Measurements from ENCODE around the gene CHKA.

The CHKA gene

DNA sequence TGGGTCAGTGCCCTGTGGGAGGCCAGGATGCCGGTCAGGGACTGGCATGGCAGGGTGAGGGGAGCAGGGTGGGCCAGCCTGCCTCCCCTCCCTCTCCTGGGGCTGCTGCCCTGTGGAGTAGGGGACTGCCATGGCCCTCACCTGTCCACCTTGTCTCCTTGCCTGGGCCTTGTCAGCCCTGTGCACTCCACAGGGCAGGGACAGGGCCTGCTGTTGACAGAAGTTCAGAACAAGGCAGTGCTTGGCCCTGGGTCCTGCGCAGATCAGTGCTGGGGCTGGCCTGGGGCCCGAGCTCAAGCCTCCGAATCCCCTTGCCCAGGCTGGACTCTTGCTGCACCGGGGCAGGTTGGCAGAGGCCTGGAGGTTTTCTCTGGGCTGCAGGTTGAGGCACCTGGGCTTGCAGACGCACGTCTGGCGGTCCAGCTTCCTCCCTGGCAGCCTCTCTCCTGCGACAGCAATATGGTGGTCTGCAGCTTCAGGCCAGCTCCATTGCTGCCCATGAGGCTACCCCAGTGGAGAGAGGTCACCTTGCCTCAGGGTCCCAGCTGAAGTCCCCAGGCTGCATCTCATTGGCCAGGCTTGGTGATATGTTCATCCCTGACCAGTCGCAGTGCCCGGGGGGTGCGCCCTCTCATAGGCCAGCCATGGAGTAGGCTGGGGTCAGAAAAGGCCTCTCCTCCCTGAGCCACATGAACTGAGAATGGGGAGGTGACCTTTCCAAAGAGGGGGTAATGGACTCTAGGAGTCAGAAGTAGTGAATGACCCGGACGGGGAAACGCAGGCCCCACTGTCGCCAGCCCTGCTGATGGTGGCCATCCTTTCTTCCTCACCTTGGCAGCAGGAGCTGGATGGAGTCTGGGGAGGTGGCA is 21.5 kb upstream of the CHKA start:
- no peak for DNase-seq (ENCODE audit: low spot score)

DNA sequence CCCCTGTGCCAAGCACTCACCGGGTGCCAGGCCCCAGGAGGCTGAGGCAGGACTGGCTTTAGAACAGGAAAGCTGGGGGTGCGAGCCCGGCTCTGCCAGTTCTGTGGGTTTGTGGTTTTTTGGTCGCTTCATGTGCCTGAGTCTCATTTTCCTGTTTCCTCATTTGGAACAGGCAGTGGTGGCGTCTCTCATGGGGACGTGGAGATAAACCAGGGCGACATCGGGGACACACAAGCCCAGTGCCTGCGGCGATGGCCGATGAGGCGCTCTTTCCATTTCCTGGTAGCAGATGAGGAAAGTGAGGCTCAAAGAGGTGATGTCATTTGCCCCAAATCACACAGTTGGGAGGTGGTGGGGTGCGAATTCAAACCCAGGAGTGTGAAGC is 20.8 kb upstream of the CHKA start:
- DNase-seq (ENCODE audit: low spot score) = no peak

DNA sequence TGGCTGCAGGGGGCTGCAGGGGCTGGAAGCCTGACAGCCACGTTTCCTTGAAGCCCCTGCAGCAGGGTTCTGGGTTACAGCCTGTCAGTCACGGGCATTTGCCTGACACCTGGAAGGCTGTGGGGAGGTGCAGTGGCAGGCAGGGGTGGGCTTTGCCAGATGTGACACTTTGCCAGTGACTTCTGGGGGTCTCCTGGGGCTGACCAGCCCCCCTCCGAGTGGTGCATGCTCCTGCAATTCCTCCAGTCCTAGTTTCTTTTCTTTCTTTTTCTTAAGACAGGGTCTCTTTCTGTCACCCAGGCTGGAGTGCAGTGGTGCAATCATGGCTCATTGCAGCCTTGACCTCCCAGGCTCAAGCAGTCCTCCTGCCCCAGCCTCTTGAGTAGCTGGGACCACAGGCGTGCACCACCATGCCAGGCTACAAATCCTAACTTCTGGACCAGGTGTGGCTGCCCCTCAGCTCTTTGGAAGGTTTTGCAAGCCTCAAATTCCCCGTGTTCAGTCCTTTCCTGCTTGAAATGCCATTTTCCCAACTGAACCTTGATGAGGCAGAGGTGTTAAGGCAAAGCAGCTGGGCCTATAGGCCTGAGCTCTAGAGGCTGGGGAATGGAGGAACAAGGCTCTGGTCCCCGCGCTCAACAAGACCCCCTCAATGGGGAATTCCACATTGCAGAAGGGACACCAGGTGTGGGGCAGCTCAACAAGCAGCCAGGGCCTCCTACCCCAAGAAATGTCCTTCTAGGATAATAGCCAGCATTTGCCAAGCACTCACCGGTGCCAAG is 20.2 kb upstream of the CHKA start:
- DNase-seq (ENCODE audit: low spot score) = no peak

DNA sequence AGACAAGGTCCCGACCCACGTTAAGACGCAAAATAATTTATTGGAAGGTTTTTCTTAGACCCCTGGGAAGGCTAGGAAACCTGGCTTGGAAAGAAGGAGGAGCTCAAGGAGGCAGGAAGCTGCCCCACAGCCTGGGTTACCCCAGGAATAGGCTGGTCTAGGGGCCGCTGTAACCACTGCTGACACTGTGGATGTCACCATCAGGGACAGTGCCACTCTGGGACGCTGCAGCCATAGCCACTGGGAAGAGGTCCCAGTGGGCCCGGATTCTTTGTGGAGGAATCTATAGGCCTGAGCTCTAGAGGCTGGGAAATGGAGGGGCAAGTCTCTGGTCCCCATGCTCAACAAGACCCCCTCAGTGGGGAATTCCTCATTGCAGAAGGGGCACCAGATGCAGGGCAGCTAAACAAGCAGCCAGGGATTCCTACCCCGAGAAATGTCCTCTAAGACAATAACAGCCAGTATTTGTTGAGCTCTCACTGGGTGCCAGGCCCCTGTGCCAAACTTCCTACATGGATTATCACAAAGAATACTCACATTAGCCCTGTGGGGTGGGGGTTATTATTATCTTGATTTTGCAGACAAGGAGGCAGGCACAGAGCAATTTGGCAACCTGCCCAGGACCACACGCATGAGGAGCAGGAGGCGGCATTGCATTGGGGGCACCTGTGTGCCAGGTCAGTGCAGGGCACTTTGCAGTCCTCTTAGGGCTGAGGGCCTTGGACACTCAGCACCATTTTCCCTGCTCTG is 19.5 kb upstream of the CHKA start:
- DNase-seq (ENCODE audit: low spot score) = no peak

DNA sequence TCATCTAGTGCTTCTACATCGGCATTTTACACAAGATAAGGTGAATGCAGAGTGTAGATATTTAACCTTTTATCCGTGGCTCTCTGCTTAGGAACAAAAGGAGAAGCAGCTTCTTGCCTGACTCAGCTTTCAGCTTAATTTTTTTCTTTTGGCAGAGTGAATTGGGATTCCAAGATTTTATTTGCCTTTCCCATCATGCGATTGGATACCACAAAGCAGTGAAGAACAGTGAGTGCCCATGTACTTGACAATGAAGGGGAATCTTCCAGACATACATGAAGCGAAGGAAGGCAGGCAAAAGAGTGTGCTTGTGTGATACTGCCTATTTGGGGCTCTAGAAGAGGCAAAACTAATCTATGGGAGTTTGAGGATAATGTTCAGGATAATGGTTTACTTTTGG is 17.0 kb upstream of the CHKA start:
- DNase-seq (ENCODE audit: low spot score) = no peak

DNA sequence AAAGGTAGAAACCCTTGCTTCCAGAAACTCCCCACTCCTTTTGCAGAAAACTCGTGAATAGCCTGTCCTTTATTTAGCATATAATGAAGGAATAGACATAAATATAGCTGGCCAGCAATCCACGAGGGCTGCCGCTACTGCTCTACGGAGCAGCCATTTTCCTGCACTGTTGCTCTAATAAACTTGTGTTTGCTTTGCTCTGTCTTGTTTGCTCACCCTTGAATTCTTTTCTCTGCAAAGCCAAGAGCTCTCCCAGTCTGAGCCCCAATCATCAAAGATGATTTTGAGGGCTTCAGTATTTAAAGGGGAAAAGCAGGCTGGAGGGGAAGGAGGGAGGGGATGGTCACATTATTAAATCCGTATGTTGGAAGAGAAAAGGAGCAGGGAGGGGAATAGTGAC is 16.6 kb upstream of the CHKA start:
- no peak for DNase-seq (ENCODE audit: low spot score)

DNA sequence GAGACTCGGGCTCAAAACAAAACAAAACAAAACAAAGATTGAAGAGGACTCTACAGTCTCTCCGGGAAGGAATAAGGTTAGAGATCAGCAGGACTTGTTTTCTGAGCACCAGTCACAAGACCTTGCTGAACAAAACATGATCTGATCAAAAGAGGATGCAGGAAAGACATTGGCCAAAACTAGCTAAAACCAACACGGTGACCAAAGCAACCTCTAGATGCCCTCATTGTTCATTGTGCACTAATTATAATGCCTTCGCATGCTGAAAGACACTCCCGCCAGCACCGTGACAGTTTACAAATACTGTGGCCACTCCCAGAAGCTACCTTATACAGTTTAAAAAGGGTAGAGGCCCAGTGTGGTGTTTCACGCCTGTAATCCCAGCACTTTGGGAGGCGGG is 15.7 kb upstream of the CHKA start:
- DNase-seq (ENCODE audit: low spot score) = no peak

DNA sequence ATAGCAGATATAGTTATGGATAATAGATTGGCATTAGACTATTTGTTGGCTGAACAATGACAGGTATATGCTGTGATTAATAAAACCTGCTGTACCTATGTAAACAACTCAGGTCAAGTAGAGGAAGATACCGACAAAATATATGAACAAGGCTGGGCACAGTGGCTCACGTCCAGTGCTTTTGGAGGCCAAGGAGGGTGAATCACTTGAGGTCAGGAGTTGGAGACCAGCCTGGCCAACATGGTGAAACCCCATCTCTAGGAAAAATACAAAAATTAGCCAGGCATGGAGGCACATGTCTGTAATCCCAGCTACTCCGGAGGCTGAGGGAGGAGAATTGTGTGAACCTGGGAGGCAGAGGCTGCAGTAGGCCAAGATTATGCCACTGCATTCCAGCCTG is 14.0 kb upstream of the CHKA start:
- DNase-seq (ENCODE audit: low spot score) = no peak

DNA sequence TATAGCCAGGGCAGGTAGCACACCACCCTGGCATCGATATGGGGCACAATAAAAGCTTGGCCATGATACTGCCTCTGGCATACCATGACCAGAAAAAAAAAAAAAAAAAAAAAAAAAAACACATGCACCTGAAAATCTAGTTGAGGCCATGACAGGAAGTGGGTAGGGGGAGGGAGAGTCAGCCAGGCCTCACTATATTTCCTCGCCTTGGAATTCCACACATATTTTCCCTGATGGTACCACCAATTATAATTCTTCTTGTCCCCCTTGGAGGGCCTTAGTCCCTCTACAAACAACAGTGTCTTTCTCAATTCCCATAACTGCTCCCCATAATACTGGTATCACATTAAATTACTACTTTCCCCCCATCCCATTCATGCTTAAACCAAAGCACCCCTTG is 12.6 kb upstream of the CHKA start:
- no peak for DNase-seq (ENCODE audit: low spot score)

DNA sequence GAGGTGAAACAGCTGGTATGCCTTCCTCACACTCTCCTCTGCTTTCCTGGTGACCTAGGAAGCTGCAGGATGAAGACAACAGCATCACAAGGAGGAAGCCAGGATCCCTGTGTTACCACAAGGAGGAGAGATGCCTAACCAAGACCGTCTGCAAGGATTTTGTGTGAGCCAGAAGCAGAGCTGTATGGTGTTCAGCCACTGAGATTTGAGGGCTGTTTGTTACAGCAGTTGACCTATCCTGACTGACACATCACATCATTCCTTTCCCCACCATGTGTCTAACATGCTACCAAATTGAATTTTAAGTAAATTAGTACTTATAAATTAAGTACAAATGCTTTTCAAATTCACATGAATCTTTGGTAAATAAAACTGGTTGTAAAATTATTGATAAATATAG is 8.9 kb upstream of the CHKA start:
- DNase-seq (ENCODE audit: low spot score) = no peak

DNA sequence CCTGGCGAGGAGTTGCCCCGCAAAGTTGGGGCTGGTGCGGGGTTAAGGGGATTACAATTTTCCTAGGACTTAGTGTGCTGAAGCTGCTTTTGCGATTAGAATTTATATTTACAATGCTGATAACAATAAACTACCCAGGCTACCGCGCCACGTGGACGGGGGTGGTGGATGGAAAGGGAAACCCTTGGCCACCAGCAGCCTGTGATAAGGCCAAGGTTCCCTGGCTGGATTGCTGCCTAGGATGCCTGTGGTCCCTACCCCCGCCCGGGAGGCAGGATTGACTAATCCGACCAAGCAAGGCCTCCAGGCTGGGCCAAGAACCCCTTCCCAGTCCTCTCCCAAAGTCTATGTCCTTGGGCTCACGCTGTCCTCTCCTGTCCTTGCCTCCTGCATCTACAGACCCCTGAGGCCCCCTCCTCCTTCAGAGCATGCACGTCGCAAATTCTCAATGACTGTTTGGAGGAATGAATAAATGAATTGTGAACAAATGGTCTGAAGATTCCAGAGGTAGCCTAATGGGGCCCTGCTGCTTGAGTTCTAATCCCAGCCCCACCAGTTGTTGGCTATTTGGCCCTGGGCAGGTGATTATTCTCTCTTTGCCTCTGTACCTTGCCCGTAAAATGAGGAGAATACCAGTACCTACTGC is 7.6 kb upstream of the CHKA start:
- DNase-seq (ENCODE audit: low spot score) = no peak

DNA sequence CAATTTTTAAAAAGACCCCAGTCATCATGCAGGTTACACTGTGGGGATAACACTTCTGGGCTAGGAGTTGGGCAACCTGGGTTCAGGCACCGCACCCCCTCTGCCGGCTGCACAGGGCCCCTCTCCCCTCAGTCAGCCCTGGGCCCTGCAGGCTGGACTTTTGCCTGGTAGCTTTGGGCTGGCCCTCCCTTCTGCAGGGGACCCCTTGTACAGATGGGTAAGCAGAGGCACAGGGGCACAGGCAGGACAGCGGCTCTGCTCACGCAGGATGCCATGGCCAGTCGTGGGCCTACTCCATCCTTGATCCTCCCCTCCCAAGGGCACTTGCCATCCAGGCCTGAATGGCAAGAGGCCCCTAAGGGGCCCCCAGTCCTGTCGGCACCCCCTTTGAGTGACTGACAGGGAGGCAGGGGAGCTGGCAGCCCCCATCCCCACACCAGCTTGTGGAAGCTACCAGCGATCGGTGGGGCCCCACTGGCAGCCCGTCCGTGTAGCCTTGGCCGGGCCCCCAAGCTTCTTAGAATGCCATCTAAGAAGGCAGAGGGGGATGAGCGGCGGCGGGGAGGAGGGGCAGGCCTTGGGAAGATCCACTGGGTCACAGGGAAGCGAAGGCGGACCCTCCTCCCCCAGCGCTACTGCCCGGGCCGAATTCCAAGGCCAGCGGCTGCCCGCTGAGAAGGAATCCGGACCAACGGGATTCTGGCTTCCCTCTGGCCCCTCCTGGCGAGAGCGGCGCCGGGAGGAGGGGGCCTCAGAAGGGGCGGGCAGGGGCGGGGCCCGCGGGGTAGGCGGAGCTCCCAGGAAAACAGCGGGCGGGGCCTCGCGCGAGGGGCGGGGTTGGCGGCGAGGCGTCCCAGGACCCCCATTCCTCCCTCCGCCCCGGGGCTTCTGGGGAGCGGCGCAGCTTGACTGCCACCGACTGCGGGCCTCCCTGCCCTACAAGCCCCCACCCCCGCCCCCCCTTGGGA is 6.8 kb upstream of the CHKA start:
- peak; percentile 95 for DNase-seq (ENCODE audit: low spot score)

DNA sequence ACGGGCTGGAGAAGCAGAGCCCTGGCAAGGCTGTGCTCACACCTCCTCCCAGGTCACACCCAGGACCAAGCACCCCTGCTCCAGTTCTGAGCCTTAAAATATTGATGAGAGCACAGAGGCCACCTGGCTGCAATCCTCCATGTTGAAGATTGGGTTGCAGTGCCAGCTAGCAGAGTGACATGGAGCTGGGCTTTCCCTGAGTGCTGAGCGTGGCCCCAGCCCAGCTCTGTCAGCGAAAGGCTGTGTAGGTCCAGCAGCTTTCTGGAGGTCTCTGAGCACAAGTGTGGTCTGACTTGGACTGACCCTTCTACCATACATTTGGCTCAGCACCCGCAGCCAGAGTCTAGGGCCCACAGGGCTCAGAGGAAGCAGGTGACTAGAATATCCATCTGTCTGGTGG is 4.0 kb upstream of the CHKA start:
- no peak for DNase-seq (ENCODE audit: low spot score)

DNA sequence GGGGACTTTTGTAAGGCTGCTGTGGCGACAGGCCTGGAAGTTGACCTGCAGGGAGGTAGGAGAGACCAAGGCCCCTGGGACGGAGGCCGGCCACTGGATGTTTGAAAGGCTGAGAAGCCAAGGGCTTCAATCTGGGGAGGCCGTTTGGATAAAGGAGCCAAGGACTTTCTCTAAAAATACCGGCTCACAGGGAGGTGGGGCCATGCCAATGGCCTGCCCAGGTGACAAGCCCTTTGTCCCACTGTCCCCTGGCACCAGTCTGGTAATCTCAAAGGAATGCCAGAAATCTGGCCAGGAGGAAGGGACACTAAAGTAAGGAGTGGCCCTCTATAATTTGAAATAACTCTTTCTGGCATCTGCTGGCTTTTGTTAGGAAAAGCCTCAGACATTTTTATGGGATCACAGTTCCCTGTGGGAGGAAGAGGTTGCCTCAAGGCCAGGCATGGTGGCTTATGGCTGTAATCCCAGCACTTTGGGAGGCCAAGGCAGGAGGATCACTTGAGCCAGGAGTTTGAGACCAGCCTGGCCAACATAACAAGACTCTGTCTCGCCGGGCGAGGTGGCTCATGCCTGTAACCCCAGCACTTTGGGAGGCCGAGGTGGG is 1.9 kb upstream of the CHKA start:
- DNase-seq (ENCODE audit: low spot score) = no peak

DNA sequence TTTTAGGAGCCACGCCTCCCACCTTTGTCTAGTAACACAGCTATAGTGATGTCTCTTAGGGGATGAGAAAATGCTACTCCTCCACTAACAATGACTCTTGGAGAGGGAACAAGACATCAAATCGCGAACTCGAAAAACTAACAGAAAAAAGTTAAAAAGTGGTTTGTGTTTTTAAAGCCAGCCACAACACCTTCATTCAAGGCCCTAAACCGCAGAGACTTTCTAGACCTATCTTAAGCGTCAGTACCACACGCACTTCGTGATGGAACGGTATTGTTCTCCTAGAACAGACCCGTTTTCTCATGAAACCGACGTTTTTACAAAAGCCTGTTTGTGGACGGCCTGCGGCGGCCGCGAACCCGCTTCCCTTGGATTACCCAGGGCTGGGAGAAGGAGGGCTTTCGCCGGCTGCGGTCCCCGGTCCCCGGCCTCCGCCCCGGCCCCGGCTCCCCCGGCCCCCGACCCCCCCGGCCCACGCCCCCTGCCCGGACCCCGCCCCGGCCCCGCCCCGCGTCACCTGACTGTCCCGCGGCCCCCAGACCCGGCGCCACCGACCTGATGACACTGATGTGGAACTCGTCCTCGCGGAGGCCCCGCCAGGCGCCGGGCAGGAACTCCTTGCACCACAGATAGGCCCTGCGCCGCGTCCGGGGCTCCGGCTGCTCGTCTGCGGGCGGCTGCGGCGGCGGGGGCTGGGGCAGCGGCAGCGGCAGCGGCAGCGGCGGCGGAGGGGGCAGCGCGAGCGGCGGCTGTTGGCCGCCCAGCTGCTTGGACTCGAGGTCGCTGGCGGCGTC is 718 bp downstream of the CHKA start:
- DNase-seq (ENCODE audit: low spot score) = peak; percentile 62

DNA sequence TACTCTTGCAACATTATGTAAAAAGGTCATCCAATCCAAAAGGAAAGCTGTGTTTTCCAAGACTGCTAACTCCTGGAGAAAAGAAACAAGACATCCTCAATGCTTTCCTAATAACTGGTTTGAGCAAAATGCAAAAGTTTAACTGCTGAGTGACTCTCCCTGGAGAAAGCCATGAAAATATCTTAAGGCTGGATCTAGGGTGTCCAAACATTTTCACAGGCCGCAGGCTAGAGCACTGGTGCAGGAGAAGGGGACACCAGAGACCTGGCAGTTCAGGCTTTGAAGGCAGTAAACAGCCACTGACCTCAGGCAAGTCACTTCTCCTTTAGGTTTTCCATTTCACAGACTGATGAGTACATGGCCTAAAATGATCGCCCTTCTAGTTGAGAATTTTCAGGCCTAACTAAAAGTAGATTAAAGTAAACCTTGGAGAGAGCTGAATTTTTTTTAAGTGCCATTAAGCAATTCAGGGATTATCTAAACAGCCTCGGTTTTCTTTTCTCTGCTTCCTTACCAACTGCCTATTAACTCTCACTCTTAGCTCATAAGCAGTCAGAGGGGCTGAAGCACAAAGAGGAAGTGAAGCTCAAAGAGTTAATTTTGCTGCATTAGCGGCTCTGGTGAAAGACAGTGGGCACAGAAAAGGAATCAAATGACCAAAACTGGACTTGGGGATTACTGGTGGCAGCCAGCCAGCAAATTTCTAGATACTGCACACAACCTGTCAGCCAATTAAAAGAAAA is 2.3 kb downstream of the CHKA start:
- no peak for DNase-seq (ENCODE audit: low spot score)

DNA sequence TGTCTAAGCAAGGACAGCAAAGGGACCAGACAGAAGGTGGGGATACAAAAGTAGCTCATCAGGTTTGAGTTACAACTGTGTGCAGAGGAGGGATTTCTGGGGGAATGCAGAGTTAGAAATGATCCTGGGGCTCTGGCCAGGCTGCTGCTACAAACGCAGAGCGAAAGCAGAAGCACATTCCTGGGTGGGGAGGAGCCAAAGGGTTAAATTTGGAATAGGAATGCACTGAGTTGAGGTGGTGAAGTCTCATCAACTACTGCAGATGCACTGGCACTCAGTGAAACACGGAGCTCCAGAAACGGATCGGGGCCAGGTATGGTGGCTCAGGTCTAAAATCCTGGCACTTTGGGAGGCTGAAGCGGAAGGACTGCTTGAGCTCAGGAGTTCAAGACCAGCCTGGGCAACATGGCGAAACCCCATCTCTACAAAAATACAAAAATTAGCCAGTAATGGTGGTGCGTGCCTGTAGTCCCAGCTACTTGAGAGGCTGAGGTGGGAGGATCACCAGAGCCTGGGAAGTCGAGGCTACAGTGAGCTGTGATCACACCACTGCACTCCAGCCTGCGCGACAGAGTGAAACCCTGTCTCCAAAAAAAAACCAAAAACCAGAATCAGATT is 3.2 kb downstream of the CHKA start:
- no peak for DNase-seq (ENCODE audit: low spot score)

DNA sequence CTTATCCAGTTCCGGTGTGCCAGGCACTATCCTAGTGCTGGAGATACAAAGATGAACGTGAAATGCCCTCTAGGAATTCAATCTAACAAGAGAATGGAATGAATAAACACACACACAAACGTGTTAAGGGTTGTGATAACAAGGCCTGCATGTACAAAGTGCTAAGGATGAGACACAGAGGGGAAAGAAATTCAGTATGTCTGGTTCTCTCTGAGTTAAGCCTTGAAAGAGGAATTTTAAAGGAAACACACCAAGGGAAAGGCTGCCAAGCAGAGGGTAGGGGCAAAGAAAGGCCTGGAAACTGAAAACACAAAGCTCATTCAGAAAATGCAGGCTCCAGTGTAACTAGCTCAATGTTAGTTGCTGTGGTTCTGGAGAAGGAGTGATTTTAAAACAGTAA is 4.2 kb downstream of the CHKA start:
- no peak for DNase-seq (ENCODE audit: low spot score)

DNA sequence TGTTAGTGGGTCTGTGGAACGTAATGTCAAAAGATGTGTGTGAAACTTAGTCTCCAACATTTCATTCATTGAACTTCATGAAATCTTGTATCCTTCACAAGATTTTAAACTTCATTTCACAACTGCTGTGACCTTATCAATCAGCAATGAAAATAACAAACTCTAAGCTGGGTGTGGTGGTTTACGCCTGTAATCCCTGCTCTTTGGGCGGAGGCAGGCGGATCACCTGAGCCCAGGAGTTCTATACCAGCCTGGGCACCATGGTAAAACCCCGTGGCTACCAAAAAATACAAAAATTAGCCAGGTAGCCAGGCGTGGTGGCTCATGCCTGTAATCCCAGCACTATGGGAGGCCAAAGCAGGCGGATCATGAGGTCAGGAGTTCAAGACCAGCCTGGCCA is 5.1 kb downstream of the CHKA start:
- no peak for DNase-seq (ENCODE audit: low spot score)
